Esophagus (tissue), 2 donors: ENCODE results near the gene CBX1. TPM values are rescaled to one million over a fixed set of nuclear protein-coding genes. Genes with fewer than 3 reads are reported as not detected.
A peak's percentile ranks its signal among the peaks of the same experiment; 100 is the strongest.

Source experiments
- H3K27ac ChIP-seq, 2 donors: one replicate each; pipeline ENCODE4 v1.5.1; 2013; ENCODE audit warnings: low read depth in 2 of 2, mild to moderate bottlenecking in 2 of 2, inconsistent platforms in 1 of 2, low read length in 1 of 2, moderate library complexity in 1 of 2
- H3K27me3 ChIP-seq, 2 donors: one replicate each; pipeline ENCODE4 v1.6.1; 2013; ENCODE audit warnings: low read length in 2 of 2, control low read depth in 1 of 2, mild to moderate bottlenecking in 1 of 2; ENCODE audit not compliant: insufficient read depth in 2 of 2, control insufficient read depth in 1 of 2
- H3K36me3 ChIP-seq, 2 donors: one replicate each; pipeline ENCODE4 v1.6.1; 2013; ENCODE audit warnings: low read length in 1 of 2; ENCODE audit not compliant: control insufficient read depth in 2 of 2, insufficient read depth in 2 of 2
- H3K4me1 ChIP-seq, 2 donors: one replicate each; pipeline ENCODE4 v1.6.1; 2013; ENCODE audit warnings: low read length in 1 of 2; ENCODE audit not compliant: control insufficient read depth in 2 of 2, insufficient read depth in 2 of 2
- H3K4me3 ChIP-seq, 2 donors: one replicate each; pipeline ENCODE4 v1.5.1; 2013; ENCODE audit warnings: low read length in 2 of 2, mild to moderate bottlenecking in 2 of 2, low read depth in 1 of 2, moderate library complexity in 1 of 2
- H3K9me3 ChIP-seq, 2 donors: one replicate each; pipeline ENCODE4 v1.6.1; 2013; ENCODE audit warnings: mild to moderate bottlenecking in 2 of 2, low read depth in 1 of 2, low read length in 1 of 2, moderate library complexity in 1 of 2; ENCODE audit not compliant: control insufficient read depth in 2 of 2, insufficient read depth in 1 of 2
- WGBS, 2 donors: extraction: QIAGEN DNeasy Blood & Tissue Kit; methylation state at CpG; one replicate each; pipeline ENCODE4 v1.1.7; 2013; 5-methylcytosine and 5-hydroxymethylcytosine counted together
- polyA plus RNA-seq, 2 donors: library from polyadenylated mRNA; stranded (reverse); fragments of 200-250 nt; gene quantifications; one replicate each; pipeline ENCODE4 v1.2.3, GENCODE V29; 2013
- donor health status: healthy with polysubstance abuse.
- donor health status: Bipolar disorder and iron deficiency.

CBX1 gene
- polyA plus RNA-seq, 2 donors, result 16.4 to 29.9 TPM

DNA sequence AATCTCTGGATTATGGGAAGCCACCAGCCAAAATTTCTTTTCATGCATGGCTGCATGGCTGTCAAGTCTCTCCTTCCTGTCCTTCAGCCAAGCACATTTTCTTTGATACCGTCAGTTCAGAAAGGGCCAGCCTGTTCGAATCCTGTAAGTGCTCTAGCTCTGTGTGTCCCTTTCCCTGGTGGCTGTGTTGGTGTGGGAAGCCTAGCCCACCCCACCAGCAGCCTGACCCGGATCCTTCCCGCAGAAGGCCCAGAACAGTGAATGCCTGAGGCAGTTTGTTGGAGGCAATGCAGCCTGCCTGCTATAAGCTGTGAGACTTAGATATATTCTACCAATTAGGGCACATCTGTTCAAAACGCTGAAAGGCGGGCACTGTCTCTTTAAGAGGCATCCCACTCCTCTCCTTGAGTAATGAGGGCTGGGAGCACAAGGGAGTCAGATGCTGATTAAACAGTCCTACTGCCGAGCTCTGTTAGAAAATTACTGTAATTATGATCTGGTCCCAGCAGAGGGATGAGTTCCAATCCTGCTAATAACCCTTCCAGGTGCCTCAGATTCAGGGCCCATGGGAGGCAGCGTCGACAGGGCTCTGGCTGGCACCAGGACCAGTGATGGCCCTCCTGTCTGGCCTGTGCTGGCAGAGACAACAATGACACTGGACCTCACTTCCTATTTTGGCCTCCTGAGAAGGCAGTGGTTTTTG lies 24.7 kb upstream of the CBX1 start:
- peaks cover 18 to 22% of the 10 kb centered on the region in 2 donors for H3K36me3 ChIP-seq
- no peaks in the 10 kb centered on the region for H3K4me1 ChIP-seq

DNA sequence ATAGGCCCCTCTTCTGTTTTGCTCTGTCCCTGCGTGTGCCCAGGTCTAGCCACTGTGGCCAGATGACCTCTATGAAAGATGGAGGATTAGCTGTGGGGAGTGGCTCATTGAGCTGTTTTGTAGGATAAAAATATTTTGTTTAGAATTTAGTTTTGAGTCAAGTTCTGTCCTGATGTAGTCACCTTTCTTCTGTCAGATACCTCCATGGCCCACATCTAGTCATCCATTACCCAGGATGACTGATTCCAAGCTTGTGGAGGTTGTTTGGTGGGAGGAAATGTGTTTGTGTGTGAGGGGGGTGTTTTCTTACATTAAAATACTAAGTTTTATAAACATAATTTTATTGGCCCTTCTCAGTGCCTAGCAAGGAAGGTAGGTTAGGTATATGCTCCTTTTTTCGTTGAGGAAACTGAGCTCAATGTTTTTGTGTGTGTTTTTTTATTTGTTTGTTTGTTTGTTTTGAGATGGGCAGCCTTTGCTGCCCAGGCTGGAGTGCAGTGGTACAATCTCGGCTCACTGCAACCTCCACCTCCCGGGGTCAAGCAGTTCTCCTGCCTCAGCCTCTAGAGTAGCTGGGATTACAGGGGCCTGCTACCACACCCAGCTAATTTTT lies 22.6 kb upstream of the CBX1 start:
- H3K27ac ChIP-seq, result no peak overlapping the region
- no peaks in the 10 kb centered on the region for H3K27me3 ChIP-seq
- WGBS, 2 donors, result 93 to 96% methylated on average over 4 of the region's 4 CpGs
- no peaks in the 10 kb centered on the region for H3K9me3 ChIP-seq
- H3K4me1 ChIP-seq, result no peaks in the 10 kb centered on the region
- H3K4me3 ChIP-seq, result no peak overlapping the region
- H3K36me3 ChIP-seq, result peaks cover 20 to 22% of the 10 kb centered on the region in 2 donors

More for the DNA sequence above, 24.7 kb upstream of the CBX1 start:
- 63 to 70% methylated on average over 9 of the region's 9 CpGs for WGBS, 2 donors
- Histone ChIP-seq H3K4me3 (no peak overlapping the region), H3K9me3 (no peaks in the 10 kb centered on the region), H3K27ac (no peak overlapping the region), H3K27me3 (no peaks in the 10 kb centered on the region)

DNA sequence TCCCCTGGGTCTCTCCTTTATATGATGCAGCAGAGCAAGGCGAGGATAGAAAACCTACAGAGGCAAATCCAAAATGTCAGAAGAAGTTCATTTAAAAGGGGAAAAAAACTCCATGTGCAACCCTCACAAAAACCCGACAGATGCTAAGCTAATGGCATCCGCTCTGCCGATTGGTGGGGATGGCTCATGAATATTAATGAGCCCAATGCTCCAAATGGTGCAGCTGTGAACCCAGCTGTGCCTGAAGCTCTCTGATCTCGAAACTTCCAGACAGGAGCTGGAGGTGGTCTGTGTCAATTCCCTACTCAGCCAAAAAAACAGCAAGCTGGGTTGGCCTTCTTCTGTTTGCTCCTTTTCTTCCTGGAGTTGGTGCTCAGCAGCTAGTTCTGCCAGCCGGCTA lies 21.8 kb upstream of the CBX1 start:
- H3K9me3 ChIP-seq, result no peaks in the 10 kb centered on the region
- H3K36me3 ChIP-seq, result peaks cover 22 to 23% of the 10 kb centered on the region in 2 donors
- 82 to 86% methylated on average over 6 of the region's 6 CpGs for WGBS, 2 donors

DNA sequence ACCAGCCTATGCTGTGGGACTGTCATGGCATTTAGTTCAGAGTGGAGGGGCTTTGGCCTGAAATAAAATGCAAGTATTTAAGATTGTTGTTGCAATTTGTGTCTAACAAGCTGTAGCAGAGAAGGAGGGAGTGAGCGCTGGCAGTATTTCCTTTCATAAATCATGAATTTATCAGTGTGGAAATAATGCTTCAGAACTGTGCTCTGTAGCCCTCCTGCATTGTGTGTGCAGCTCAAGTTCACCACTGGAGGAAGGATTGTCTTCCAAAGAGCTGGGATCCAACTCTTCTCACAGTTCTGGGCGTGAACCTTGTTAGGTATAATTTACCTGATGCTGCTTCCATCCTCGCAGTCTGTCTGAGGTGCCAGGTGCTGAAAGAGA lies 21.4 kb upstream of the CBX1 start:
- H3K4me1 ChIP-seq, result no peaks in the 10 kb centered on the region
- H3K4me3 ChIP-seq, result no peak overlapping the region
- H3K27ac ChIP-seq, result no peak overlapping the region
- 87 to 90% methylated on average over 3 of the region's 3 CpGs for WGBS, 2 donors
- H3K36me3 ChIP-seq, result peaks cover 22 to 25% of the 10 kb centered on the region in 2 donors
- H3K9me3 ChIP-seq, result no peaks in the 10 kb centered on the region
- H3K27me3 ChIP-seq, result no peaks in the 10 kb centered on the region

More for the DNA sequence above, 21.8 kb upstream of the CBX1 start:
- no peak overlapping the region for H3K27ac ChIP-seq
- H3K27me3 ChIP-seq, result no peaks in the 10 kb centered on the region
- H3K4me1 ChIP-seq, result no peaks in the 10 kb centered on the region
- H3K4me3 ChIP-seq, result no peak overlapping the region

DNA sequence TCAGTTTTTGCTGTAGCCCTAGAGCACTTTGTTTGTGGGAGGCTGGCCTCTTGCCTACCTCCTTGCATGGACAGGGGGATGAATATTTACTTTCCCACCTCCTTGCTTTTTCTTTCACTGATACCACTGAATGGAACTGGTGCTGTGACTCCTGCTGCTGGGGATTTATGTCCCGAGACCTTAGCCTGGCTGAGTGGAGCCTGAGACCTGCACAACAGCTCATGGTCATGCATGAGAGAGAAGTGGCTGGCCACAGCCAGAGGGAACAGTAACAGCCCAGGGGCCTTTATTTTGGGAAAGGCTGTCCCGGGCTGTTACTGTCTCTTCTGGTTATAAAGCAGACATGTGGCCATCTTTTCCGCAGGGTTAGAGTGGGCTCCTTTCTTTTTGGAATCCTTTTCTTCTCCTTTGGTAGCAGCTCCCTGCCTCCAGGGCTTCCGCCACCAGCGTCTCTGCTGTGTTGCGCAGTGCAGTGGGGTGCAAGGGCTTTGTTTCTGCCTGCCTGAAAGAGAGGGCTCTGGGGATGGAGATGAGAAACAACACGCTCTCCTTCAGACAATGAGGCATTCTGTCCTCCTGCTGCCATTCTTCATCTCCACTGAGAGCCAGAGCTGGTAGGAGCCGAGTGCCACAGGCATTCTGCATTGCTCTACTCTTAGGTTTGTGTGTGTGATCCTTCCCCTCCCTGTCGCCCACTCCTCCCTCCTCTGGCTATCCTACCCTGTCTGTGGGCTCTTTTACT lies 20.8 kb upstream of the CBX1 start:
- H3K4me1 ChIP-seq, result no peaks in the 10 kb centered on the region
- no peaks in the 10 kb centered on the region for H3K9me3 ChIP-seq
- 87 to 90% methylated on average over 9 of the region's 9 CpGs for WGBS, 2 donors
- peaks cover 22 to 28% of the 10 kb centered on the region in 2 donors for H3K36me3 ChIP-seq
- no peak overlapping the region for H3K27ac ChIP-seq
- no peak overlapping the region for H3K4me3 ChIP-seq
- H3K27me3 ChIP-seq, result no peaks in the 10 kb centered on the region

DNA sequence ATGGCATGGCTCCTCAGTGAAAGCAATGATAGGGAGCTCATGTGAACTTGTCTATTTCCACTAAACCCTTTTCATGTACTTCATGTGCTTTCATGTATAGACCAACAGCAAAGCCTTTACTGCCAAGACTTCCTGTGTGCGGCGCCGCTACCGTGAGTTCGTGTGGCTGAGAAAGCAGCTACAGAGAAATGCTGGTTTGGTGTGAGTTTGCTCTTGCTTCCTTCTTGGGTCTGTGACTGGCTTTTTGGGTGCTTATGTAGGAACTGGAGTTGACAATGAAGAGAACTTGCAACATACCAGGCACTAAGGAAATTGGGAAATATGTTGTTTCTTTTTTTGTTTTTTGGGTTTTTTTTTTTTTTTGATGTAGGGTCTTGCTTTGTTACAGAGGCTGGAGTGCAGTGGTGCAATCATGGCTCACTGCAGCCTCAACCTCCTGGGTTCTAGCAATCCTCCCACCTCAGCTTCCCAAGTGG lies 12.0 kb upstream of the CBX1 start:
- Histone ChIP-seq H3K36me3 (peaks cover 0 to 12% of the 10 kb centered on the region in 2 donors), H3K27me3 (no peaks in the 10 kb centered on the region), H3K4me1 (no peaks in the 10 kb centered on the region), H3K27ac (peak overlapping the region in 1 of 2 donors; percentile 36), H3K9me3 (no peaks in the 10 kb centered on the region), H3K4me3 (no peak overlapping the region)
- WGBS, 2 donors, result 86 to 87% methylated on average over 5 of the region's 5 CpGs

DNA sequence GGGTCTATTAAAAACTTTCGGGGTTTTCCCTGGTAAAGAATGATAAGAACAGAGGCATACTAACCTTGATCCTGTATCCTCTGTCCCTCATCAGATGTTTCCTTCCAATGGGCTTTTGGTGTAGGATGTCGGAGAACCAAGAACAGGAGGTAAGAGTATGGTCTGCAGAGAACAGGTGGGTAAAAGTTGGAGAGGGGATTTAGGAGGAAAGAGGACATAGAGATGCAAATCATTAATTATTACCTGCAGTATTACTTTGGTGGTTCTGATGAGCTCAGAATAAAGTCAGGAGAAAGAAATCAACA lies 10.6 kb upstream of the CBX1 start:
- Histone ChIP-seq H3K4me1 (no peaks in the 10 kb centered on the region), H3K36me3 (peaks cover 0 to 7% of the 10 kb centered on the region in 2 donors), H3K27me3 (no peaks in the 10 kb centered on the region), H3K27ac (no peak overlapping the region), H3K4me3 (no peak overlapping the region), H3K9me3 (no peaks in the 10 kb centered on the region)
- WGBS, 2 donors, result 86 to 89% methylated on average over 2 of the region's 2 CpGs

DNA sequence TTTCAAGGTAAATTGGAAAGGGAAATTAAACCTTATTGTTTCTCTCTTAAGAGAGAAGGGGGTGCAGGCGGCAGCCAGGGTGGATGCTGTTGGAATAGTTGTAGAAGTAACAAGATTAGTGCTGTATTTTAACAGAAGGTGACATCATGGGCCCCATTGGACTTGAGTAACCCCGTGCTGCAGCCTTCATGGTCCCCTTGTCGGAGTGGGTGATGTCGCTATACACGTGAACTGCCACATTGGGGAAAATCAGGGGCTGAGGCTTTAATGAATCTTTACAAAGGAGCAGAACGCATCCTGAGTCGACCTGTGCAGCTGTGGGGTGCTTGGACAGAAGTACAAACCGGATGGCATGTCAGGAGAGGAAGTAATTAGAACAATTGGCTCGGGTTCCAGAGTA lies 9.5 kb upstream of the CBX1 start:
- H3K27ac ChIP-seq, result no peak overlapping the region
- peaks cover 0 to 7% of the 10 kb centered on the region in 2 donors for H3K36me3 ChIP-seq
- H3K9me3 ChIP-seq, result no peaks in the 10 kb centered on the region
- no peak overlapping the region for H3K4me3 ChIP-seq
- no peaks in the 10 kb centered on the region for H3K27me3 ChIP-seq
- 75 to 80% methylated on average over 9 of the region's 9 CpGs for WGBS, 2 donors
- H3K4me1 ChIP-seq, result no peaks in the 10 kb centered on the region

DNA sequence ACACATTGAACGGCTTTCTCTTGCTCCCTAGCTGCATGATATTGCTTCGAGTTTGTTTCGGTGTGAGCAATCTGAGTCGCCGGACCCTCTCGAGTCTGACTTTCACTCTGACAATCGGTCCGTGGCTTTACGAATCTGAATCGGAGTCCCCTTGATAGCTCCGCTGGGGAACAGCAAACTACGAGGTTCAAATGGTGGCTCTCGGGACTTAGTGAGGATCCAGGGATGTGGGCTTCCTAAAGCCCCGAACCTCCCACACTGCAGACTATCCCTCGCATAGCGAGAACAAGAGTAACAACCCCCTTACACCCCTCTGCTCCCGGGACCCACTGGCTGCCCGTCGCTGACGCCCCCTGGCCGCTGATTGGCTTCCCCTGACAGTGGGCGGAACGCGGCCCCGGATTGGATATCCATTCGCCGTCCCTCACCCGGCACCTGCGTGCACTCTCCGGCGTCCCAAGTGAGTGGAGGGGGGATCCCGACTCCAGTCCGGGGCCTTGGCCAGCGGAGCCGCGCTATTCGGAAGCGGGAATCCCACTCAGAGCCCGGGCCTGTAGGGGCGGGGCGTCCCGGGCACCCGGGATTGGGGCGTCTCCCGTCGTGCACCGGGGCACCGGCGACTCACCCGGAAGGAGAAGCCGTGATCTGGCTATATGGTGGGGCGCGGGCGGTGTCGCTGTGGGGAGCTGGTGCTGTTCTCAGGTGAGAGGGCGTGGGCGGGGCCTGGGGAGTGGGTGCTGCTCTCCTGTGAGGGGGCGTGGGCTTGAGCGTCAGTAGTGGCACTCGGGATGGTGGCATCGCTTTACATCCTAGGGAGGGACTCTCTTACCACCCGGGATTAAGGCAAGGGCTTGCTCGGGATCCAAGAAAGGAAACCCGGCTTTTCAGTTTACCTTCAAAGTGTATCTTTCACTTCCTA lies 6.1 kb upstream of the CBX1 start, which contains the start of gene SNX11:
SNX11 (plus strand) TSS at position 630 of the 919 bp plus-strand sequence. CDS start 4,278 bp downstream, outside the sequence.
- Histone ChIP-seq H3K4me1 (no peaks in the 10 kb centered on the region), H3K4me3 (peak within 1 kb of the TSS; percentile 83 to 85), H3K27me3 (no peaks in the 10 kb centered on the region), H3K9me3 (no peaks in the 10 kb centered on the region), H3K36me3 (no peaks in the 10 kb centered on the region), H3K27ac (peak within 1 kb of the TSS; percentile 98 to 99)
- 0% methylated on average over 64 of the region's 64 CpGs for WGBS, 2 donors
